ENCODE results near the gene DAGLB. TPM values are rescaled to one million over a fixed set of nuclear protein-coding genes. Genes with fewer than 3 reads are reported as not detected.

The DAGLB gene
- total RNA-seq, 4 donors from 2014 or later: 9.8 to 14.6 (median 12.0) TPM

- no peaks in the 10 kb centered on the region for H3K27me3 ChIP-seq
- no peaks in the 10 kb centered on the region for H3K9me3 ChIP-seq
- 65% methylated on average over 10 of the region's 11 CpGs for WGBS
- DNase-seq (ENCODE audit: extremely low spot score): no peak
- peaks cover 55 to 74% (median 63%) of the 10 kb centered on the region in 4 donors for H3K4me1 ChIP-seq
- H3K4me3 ChIP-seq: no peak overlapping the region
- intact Hi-C loops (cut with DNase I): no loop called here
- TF ChIP-seq CTCF (IDR thresholded peaks at IDR 0.05): no peak
- peak; percentile 54 to 59 for TF ChIP-seq POLR2AphosphoS5 (IDR thresholded peaks at IDR 0.05)
- H3K27ac ChIP-seq (replicated peaks in 1 of 4): peak overlapping the region; percentile 41 to 75 (median 56)
- peaks cover 9 to 65% (median 41%) of the 10 kb centered on the region in 4 donors for H3K36me3 ChIP-seq
Measured at GRCh38 chr7:6392712-6393666, 54.8 kb downstream of the DAGLB start.

- Histone ChIP-seq H3K27ac (replicated peaks in 1 of 4) (no peak overlapping the region), H3K4me3 (no peak overlapping the region), H3K9me3 (no peaks in the 10 kb centered on the region), H3K36me3 (peaks cover 17 to 65% (median 46%) of the 10 kb centered on the region in 4 donors), H3K4me1 (peaks cover 56 to 78% (median 63%) of the 10 kb centered on the region in 4 donors), H3K27me3 (no peaks in the 10 kb centered on the region)
- no peak for DNase-seq (ENCODE audit: extremely low spot score)
- 95% methylated on average over 2 of the region's 2 CpGs for WGBS
- intact Hi-C loops (cut with DNase I): no loop called here
- no peak for TF ChIP-seq CTCF (IDR thresholded peaks at IDR 0.05)
- TF ChIP-seq POLR2A (IDR thresholded peaks at IDR 0.05; ENCODE audit: low read depth): no peak
- TF ChIP-seq EP300 (IDR thresholded peaks at IDR 0.05): no peak
- no peak for TF ChIP-seq POLR2AphosphoS5 (IDR thresholded peaks at IDR 0.05)
Measured at GRCh38 chr7:6389728-6390127, 58.0 kb downstream of the DAGLB start.

DNA sequence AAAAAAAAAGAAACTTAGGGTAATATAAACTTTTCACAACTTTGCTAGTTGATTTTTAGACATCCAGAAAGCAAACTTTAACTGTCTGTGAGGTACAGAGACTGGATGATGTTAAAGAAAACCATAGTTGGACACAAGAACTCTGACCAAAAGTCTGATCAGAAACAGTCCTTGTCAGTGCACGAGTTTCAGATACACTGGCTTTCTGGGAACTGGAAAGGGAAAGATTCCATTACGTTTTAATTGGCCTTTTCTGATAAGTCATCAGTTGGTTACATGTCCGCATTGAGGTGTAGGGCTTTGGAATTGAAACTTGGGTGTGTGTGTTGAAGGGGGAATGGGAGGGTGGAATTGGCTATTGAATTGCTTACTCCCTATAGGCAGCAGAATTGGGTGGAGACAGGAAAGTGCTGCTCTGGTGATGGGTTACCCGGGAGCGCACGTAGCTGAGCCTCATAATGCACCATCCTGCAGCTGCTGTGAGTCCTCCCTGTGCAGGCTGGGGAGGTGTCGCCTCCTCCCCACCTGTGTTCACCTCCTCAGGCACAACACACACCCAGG, 59.9 kb downstream of the DAGLB start:
- 59% methylated on average over 7 of the region's 7 CpGs for WGBS
- intact Hi-C loops (cut with DNase I): no loop called here
- peaks cover 56 to 78% (median 62%) of the 10 kb centered on the region in 4 donors for H3K4me1 ChIP-seq

DNA sequence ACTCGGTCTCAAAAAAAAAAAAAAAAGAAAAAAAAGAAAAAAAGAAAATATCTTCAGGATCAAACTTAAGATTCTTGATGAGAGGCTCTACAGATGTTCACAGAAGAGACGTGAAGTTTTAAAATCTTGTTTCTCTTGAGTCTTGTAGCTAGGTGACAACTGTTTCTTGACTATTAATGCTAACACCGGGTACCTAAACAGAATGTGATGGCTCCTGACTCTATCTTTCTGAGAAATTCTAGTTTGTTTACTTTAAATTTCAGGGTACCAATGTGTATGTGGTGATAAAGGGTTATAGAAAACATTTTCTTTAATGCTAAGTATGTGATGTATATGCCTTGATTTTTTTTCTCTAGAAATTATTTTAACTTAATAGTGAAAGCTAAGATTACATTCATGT, 61.0 kb downstream of the DAGLB start:
- Histone ChIP-seq H3K27me3 (no peaks in the 10 kb centered on the region), H3K27ac (replicated peaks in 1 of 4) (peak overlapping the region in 2 of 4 donors; percentile 67 to 75), H3K4me1 (peaks cover 55 to 79% (median 67%) of the 10 kb centered on the region in 4 donors), H3K36me3 (peaks cover 17 to 43% (median 33%) of the 10 kb centered on the region in 4 donors), H3K9me3 (no peaks in the 10 kb centered on the region), H3K4me3 (no peak overlapping the region)
- WGBS: 80% methylated on average over 3 of the region's 3 CpGs
- intact Hi-C loops (cut with DNase I): no loop called here
- TF ChIP-seq CTCF (IDR thresholded peaks at IDR 0.05) (no peak), POLR2A (IDR thresholded peaks at IDR 0.05; ENCODE audit: low read depth) (no peak), POLR2AphosphoS5 (IDR thresholded peaks at IDR 0.05) (no peak), EP300 (IDR thresholded peaks at IDR 0.05) (no peak)
- no peak for DNase-seq (ENCODE audit: extremely low spot score)

More for the DNA sequence above, 59.9 kb downstream of the DAGLB start:
- Histone ChIP-seq H3K27ac (replicated peaks in 1 of 4) (peak overlapping the region in 2 of 4 donors; percentile 33 to 75), H3K27me3 (no peaks in the 10 kb centered on the region), H3K36me3 (peaks cover 17 to 54% (median 38%) of the 10 kb centered on the region in 4 donors), H3K4me3 (no peak overlapping the region), H3K9me3 (no peaks in the 10 kb centered on the region)
- DNase-seq (ENCODE audit: extremely low spot score): no peak
- TF ChIP-seq EP300 (IDR thresholded peaks at IDR 0.05): no peak
- TF ChIP-seq POLR2A (IDR thresholded peaks at IDR 0.05; ENCODE audit: low read depth): no peak
- TF ChIP-seq POLR2AphosphoS5 (IDR thresholded peaks at IDR 0.05): peak; percentile 16 to 37
